Measurements from ENCODE around the gene C5orf52. TPM values are rescaled to one million over a fixed set of nuclear protein-coding genes. Genes with fewer than 3 reads are reported as not detected.

C5orf52 gene
- total and polyA plus RNA-seq, 2 experiments from 2014 or later = not detected

DNA sequence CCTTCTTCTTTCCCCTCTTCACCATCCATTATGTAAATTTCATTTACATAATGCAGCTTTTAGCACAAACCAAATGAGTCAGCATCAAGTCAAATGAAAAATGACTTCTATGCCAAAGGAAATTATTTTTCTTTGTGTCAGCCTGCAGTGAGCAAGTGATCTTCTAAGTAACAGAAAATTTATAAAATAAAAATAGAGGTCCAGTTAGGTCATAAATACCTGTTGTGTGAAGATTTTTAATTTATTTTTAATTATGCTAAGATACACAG is 43.2 kb downstream of the C5orf52 start:
- Histone ChIP-seq H3K9me2 (ENCODE audit: insufficient read depth) (no peaks in the 10 kb centered on the region; the same call in 1 of the 2 replicates), H3K27ac (ENCODE audit: low read depth) (no peak overlapping the region), H3K36me3 (ENCODE audit: insufficient read depth) (no peaks in the 10 kb centered on the region), H3K4me3 (no peak overlapping the region), H3K79me2 (replicated peaks; ENCODE audit: insufficient read depth) (no peaks in the 10 kb centered on the region), H3F3A (replicated peaks; ENCODE audit: low read depth) (no peaks in the 10 kb centered on the region), H3K27me3 (ENCODE audit: insufficient read depth) (no peaks in the 10 kb centered on the region), H4K20me1 (replicated peaks; ENCODE audit: insufficient read depth) (no peaks in the 10 kb centered on the region), H3K4me1 (ENCODE audit: insufficient read depth) (no peaks in the 10 kb centered on the region), H2AFZ (no peak overlapping the region), H3K4me2 (no peak overlapping the region)
- TF ChIP-seq POLR2AphosphoS5 (IDR thresholded peaks at IDR 0.05; ENCODE audit: low read depth) (no peak), NANOG (IDR thresholded peaks at IDR 0.05; ENCODE audit: borderline replicate concordance) (no peak), REST (IDR thresholded peaks at IDR 0.05; ENCODE audit: unreplicated experiment) (no peak), ZNF331 (CRISPR knock-in tag; IDR thresholded peaks at IDR 0.05; ENCODE audit: low read depth) (no peak)
- TF ChIP-seq, protein P1, sequence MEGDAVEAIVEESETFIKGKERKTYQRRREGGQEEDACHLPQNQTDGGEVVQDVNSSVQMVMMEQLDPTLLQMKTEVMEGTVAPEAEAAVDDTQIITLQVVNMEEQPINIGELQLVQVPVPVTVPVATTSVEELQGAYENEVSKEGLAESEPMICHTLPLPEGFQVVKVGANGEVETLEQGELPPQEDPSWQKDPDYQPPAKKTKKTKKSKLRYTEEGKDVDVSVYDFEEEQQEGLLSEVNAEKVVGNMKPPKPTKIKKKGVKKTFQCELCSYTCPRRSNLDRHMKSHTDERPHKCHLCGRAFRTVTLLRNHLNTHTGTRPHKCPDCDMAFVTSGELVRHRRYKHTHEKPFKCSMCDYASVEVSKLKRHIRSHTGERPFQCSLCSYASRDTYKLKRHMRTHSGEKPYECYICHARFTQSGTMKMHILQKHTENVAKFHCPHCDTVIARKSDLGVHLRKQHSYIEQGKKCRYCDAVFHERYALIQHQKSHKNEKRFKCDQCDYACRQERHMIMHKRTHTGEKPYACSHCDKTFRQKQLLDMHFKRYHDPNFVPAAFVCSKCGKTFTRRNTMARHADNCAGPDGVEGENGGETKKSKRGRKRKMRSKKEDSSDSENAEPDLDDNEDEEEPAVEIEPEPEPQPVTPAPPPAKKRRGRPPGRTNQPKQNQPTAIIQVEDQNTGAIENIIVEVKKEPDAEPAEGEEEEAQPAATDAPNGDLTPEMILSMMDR (conservative IDR thresholded peaks at IDR 0.05; ENCODE audit: low read depth in 2 of 2) = no peak
- peaks cover 6% of the 10 kb centered on the region for H3K27me3 Mint-ChIP-seq (ENCODE audit: insufficient read depth, low read depth, poor library complexity)
- no peaks in the 10 kb centered on the region for H3K36me3 Mint-ChIP-seq (ENCODE audit: low read depth)
- ATAC-seq (no peak), DNase-seq (ENCODE audit: low spot score) (no peak)
- no peak overlapping the region for H3K4me3 Mint-ChIP-seq
- no peak overlapping the region for H3K27ac Mint-ChIP-seq
- peaks cover 3% of the 10 kb centered on the region; the same call in 1 of the 3 replicates for H3K9me3 Mint-ChIP-seq
- peaks cover 5% of the 10 kb centered on the region; the same call in 2 of the 3 replicates for H3K4me1 Mint-ChIP-seq

GRCh38 chr5:157718519-157718918 is 47.2 kb downstream of the C5orf52 start:
- no peaks in the 10 kb centered on the region for H4K20me1 ChIP-seq (replicated peaks; ENCODE audit: insufficient read depth)
- H3K27me3 ChIP-seq (ENCODE audit: insufficient read depth) = no peaks in the 10 kb centered on the region
- no peaks in the 10 kb centered on the region for H3F3A ChIP-seq (replicated peaks; ENCODE audit: low read depth)
- ATAC-seq (peak; percentile 81), DNase-seq (ENCODE audit: low spot score) (peak; percentile 47)
- H3K79me2 ChIP-seq (replicated peaks; ENCODE audit: insufficient read depth) = no peaks in the 10 kb centered on the region
- no peak overlapping the region for H3K4me3 Mint-ChIP-seq
- H3K9me3 Mint-ChIP-seq = peaks cover 3% of the 10 kb centered on the region; the same call in 1 of the 3 replicates
- H3K4me3 ChIP-seq = no peak overlapping the region
- peaks cover 8% of the 10 kb centered on the region for H3K27me3 Mint-ChIP-seq (ENCODE audit: insufficient read depth, low read depth, poor library complexity)
- no peaks in the 10 kb centered on the region; the same call in 1 of the 2 replicates for H3K9me2 ChIP-seq (ENCODE audit: insufficient read depth)
- no peaks in the 10 kb centered on the region for H3K36me3 ChIP-seq (ENCODE audit: insufficient read depth)
- peaks cover 5% of the 10 kb centered on the region; the same call in 2 of the 3 replicates for H3K4me1 Mint-ChIP-seq
- peak overlapping the region; percentile 20; the same call in 1 of the 2 replicates for H2AFZ ChIP-seq
- H3K27ac ChIP-seq (ENCODE audit: low read depth) = peak overlapping the region; percentile 46; the same call in 1 of the 2 replicates
- 0 out of 2 replicates have a peak overlapping the region, but pooled peaks have one; percentile 83 for H3K27ac Mint-ChIP-seq
- H3K4me2 ChIP-seq = no peak overlapping the region
- H3K4me1 ChIP-seq (ENCODE audit: insufficient read depth) = no peaks in the 10 kb centered on the region
- peaks cover 3% of the 10 kb centered on the region; the same call in 2 of the 3 replicates for H3K36me3 Mint-ChIP-seq (ENCODE audit: low read depth)
- TF ChIP-seq JUNB (IDR thresholded peaks at IDR 0.05; ENCODE audit: unreplicated experiment) (no peak), EZH2phosphoT487 (IDR thresholded peaks at IDR 0.05; ENCODE audit: unreplicated experiment) (no peak), ZNF331 (CRISPR knock-in tag; IDR thresholded peaks at IDR 0.05; ENCODE audit: low read depth) (no peak), CREB1 (CRISPR knock-in tag; IDR thresholded peaks at IDR 0.05; ENCODE audit: low read depth) (no peak), POLR2AphosphoS5 (IDR thresholded peaks at IDR 0.05; ENCODE audit: low read depth) (no peak), REST (IDR thresholded peaks at IDR 0.05; ENCODE audit: unreplicated experiment) (no peak)
- TF ChIP-seq, protein P1 (conservative IDR thresholded peaks at IDR 0.05; ENCODE audit: low read depth in 2 of 2) = peak; percentile 41 to 57; a peak in 3 of 4 replicates

Data from GM23338 (cell line).